HG02943 (cell line): Measurements from ENCODE around the gene ONECUT1.
A peak's percentile ranks its signal among the peaks of the same experiment; 100 is the strongest.

Experiments
- ATAC-seq: cut with Tn5 transposase; IDR thresholded peaks from one replicate; pipeline ENCODE4 v1.9.1; 2021; ENCODE audit warnings: mild to moderate bottlenecking, low read depth, moderate library complexity; ENCODE audit not compliant: unreplicated experiment

The ONECUT1 gene

DNA sequence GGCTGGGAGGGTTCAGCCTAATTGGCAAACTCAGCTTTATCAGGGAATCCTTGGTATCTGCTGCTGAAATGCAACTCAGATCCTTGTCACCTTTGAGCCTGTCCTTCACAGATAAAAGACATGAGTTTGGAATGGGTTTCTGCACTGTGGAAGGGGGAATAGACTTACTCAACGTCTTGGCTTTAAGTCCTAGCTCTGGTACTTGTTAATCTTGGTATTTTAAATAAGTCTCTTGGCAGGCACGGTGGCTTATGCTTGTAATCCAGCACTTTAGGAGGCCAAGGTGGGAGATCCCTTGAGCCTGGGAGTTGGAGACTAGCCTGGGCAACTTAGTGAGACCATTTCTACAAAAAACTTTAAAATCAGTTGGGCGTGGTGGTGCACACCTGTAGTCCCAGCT lies 55.8 kb downstream of the ONECUT1 start:
- no peak for ATAC-seq

DNA sequence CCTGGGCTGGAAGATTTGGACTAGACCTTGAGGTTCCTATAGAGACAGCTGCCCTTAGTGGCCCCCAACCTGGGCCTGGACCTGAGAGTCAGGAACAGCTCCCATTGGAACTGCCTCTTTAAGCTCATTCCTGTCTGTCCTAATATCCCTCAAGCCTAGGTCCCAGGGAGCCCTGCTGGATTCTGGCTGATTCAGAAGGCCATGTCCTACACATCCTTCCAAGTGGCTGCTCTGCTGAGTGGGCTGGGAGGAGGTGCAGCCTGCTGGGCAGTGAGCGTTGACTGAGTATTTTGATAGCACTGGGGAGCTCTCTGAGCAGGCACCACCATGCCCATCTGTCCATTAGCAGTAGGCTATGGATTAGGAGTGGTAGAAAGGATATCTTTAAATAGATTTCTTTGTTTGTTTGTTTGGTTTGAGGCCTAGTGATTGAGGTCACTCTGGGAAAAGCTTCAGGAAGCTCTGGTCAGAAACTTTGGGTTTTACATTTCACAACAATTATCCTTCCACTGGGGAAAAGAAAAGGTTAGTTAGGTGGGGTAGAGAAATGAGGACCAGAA lies 56.4 kb downstream of the ONECUT1 start:
- ATAC-seq: no peak

DNA sequence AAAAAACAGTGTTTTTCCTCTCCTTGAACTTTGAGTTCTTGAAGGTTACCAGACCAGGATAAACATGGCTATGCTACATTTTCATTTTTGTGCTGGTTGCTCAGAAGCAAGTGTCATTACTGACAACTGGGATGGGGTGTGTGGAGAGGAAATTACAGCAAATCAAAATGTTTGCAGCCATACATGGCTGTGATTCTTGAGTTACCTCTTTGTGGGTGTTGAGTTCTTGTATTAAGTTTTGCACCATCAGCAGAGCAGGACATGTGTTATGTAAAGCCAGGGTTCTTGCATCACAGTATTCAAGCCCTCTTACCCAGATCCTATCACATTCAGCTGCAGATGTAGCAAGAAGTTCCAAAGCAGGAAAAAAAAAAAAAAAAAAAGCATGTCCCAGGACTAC lies 57.0 kb downstream of the ONECUT1 start:
- ATAC-seq: no peak

DNA sequence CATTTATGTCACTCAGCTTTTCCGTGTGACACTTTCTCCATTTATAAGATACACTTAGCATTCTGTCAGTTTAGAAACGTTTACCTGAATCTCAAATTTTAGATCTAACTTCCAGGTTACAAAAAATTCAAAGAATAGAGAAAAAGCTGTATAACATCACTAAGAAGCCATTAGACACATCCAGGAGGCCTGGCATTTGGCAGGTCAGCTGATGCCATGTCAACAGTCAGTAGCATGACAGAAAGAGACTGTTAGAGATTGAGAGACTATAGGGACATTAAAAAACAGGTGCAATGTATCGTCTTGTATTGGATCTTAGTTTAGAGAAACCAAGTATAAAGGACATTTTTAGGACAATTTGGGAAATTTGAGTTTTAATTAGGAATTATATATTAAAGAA lies 57.6 kb downstream of the ONECUT1 start:
- ATAC-seq: no peak

DNA sequence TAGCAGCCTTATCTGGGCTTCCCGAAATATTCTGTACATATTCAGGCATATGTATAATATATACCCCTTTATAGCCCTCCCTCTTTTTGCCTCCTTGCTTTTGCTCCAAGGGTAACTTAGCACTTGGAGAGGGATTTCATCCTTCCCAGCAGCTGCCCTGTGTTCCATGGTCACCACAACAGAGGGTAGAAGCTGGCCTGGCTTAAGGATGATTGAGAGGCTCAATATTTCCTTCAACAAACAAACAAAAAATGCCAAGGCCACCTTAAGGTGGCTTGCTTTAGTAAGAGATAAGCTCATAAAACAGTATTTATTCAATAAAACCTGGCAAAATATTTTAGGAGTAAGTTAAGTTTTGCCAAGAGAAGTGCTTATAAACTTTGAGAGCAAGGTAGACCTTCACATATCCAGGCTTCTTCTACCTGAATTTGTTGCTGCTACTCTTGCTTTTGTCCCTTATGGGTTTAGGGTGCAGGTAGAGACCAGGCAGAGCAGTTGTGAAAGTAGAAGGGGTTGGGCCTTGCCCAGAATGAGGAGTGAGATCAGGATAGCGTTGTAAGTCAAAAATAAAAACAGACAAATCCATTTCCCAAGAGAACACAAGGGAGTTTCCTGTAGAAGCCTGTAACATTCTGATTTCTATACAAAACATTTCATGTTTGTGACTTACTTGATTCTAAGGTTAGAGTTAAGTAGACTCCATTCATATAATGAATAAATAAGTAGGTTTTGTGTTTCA lies 58.2 kb downstream of the ONECUT1 start:
- ATAC-seq: no peak

DNA sequence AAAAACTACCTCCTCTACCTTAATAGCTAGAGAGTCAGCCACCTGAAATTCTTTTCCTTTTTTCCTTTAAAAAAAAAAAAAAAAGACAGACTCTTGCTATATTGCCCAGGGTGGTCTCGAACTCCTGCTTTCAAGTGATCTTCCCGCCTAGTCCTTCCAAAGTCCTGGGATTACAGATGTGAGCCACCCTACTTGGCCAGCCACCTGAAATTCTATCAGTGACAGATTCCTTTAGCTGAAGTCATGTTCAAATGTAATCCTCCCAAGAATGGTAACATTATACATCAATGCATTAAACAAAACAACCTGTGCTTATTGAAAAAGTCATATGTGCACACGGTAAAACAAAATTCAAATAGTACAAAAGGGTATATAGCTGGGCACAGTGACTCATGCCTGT lies 59.1 kb downstream of the ONECUT1 start:
- ATAC-seq: no peak

DNA sequence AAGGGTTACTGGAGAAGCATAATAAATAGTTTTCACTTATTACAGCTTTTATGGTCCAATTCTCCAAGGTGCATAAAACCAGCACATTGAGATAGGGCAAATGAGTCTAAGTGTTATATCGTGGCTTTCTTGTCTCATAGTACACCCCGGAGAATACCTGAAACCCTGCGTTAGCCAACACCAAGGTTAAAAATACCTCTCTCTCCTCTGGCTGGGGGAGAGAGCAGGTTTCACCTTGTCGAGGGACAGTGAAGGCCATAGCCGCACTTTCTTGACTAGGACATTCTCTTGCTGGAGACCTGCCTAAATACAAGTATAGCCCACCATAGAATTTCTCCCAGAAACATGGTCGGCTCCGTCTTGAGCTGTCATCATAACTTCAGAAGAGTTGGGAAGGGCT lies 59.5 kb downstream of the ONECUT1 start:
- no peak for ATAC-seq

DNA sequence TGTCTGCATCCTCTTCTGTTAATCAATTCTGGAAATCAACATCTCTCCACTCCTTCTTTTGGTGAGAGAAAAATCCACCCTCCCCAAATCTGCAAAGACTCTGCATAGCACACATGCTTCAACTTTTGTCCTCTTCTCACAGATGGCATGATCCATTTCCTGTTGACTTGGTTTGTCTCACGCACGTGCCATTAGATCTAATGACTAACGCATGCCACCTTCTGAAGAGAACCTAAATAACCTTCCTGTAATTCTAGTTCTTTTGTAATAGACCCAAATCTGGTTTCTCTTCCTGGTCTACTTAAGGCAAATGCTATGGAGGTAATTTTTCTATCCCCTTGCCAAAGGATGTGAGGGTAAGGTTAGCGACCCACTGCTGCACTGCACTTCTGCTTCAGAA lies 60.0 kb downstream of the ONECUT1 start:
- peak; percentile 58 for ATAC-seq

DNA sequence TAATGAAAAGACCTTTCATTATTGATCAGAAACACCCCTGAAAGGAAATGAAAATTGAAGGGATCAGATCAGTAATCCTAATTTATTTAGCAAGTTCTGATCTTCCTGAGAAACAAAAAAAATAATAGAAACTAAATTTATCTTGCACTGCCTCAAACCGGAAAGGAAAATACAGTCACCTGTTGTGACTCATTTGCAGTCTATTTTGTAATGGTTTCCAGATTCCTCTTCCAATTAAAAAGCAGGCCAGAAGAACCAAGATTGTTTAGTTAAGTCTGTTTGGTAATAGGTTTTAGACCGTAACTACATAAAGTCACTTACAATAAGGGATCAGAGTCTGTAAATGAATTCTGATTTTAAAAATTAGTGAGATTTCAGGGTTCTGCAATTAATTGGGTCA lies 61.2 kb downstream of the ONECUT1 start:
- no peak for ATAC-seq

DNA sequence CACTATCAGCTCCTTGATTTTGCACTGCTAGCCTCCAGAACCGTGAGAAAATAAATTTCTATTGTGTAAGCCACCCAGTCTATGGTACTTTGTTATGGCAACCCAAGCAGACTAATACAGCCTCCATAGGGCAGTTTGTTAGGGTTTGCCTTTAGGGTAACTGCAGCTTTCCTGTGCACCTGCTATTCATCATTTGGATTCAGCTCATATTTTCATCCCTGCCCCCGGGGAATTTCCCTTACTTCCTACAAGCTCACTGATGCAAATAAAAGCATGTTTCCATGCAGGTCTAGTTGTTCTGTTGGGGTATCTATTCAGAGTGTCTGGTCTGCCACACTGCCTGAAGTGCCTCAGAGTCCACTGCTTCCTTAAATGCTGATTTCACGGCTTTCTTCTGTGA lies 62.3 kb downstream of the ONECUT1 start:
- ATAC-seq: no peak

DNA sequence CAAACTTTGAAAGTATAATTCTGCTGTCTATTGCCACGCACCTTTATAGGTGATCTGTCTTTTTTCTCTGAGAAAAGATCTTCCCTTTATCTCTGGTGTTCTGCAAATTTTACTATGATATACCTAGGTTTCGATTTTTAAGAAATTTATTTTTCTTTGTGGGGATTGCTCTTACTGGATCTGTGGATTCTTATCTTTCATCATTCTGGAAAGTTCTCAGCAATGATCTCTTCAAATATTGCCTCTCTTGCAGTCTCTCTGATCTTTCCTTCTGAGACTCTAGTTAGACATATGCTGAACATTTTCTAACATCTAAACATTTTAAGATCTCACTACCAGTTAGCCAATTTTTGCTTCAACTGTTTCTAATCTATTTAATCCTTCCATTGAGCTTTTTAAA lies 63.9 kb downstream of the ONECUT1 start:
- ATAC-seq: no peak

DNA sequence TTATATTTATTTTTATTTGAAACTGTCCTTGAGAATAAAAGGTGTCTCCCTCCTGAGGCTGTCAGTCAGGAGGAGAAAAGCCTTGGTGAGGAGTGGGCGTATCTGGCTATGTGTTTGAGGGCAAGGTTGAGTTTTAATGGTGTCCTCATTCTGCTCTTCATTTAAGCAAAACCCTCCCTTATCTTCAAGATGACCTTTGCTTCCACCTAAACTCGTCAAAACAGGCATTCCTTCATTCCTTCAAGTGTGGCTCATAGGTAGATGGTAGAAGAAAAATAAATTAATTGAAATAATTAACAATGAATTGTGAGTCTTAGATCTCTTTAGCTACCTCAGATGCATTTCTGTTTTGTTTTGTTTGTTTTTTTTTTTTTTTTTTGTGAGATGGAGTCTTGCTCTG lies 71.6 kb downstream of the ONECUT1 start:
- ATAC-seq: no peak

DNA sequence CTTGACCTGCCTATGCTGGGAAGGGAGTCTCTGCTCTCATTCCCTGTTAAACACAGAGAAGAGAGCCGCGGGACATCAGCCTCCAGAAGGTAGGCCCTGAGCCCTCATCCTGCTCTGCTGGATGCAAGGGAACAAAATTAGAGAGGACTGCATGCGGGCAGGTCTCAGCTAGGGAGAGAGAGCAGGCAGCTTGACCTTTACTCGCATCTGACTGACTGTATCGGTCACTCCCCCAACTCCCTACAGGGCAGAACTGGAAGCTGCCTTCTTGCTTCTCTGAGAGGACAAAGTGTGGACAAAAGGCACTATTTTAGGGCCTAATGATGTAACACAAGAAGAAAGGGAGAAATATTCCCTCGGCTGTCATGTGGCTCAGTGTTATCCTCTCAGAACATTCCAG lies 72.2 kb downstream of the ONECUT1 start:
- no peak for ATAC-seq

DNA sequence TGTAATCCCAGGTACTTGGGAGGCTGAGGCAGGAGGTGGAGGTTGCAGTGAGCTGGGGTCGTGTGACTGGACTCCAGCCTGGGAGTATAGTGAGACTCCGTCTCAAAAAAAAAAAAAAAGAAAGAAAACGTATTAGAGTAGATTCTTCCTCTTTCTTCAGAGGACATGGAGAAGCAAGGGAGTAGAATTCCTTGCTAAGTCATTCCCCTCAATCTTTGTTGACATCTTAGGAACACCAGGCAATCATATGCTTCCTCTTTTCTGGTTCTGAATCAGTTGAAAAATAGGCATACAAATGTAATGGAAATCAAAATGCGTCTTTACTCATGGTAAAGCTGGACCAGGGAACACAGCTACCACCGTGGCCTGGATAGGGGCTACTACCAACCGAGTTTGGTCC lies 72.7 kb downstream of the ONECUT1 start:
- ATAC-seq: no peak

DNA sequence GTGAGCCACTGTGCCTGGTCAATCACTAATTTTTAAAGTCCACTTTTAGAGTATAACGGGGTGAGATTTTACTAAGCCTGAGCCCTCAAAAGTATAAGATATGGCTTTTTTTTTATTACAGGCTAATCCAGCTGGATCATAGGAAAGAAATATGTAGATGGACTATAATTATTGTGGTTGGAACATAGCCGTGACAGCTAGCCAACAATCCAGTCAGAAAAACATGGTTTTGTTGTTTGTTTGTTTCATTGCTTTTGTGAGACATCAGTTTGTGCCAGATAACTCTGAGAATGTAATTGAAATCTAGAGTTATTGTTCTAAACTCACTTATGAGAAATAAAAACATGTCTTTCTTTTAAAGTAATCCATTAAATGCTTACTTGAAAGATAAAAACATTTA lies 73.6 kb downstream of the ONECUT1 start:
- ATAC-seq: no peak

DNA sequence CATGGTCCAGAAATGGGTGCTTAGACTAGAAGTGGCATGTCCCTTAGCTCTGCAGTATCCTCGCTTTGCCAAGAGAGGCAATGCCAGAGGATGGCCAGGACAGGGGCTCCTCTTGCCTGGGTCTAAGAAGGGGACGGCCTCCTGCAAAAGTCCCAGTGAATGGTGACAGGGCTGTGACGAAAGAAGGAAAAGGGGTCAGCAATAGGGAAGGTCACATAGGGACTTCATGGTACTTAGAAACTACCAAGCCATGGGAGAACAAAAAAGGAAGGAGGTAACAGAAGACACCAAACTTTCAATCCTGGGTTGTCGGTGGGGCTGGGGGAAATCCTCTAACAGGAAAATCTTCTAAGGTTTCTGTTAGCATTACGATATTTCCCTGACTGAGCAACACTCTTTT lies 74.7 kb downstream of the ONECUT1 start:
- no peak for ATAC-seq

DNA sequence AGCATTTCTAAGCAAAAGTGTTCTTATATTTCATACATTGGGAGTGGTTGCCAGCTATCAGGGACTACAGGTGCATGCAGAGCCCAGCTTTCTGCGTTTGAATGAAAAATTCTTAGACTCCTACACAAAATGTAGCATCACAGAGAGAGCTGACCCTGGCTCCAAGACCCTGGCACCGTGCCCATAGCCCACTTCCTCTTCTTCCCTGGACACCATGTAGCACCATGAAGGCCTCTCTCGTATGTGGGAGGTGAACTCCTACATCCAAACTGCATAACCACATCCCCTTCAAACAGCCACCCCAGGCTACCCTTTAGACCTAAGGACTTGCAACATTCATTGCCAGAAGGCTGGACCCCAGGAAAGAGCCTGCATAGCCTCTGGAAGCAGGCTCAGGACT lies 75.2 kb downstream of the ONECUT1 start:
- ATAC-seq: no peak

DNA sequence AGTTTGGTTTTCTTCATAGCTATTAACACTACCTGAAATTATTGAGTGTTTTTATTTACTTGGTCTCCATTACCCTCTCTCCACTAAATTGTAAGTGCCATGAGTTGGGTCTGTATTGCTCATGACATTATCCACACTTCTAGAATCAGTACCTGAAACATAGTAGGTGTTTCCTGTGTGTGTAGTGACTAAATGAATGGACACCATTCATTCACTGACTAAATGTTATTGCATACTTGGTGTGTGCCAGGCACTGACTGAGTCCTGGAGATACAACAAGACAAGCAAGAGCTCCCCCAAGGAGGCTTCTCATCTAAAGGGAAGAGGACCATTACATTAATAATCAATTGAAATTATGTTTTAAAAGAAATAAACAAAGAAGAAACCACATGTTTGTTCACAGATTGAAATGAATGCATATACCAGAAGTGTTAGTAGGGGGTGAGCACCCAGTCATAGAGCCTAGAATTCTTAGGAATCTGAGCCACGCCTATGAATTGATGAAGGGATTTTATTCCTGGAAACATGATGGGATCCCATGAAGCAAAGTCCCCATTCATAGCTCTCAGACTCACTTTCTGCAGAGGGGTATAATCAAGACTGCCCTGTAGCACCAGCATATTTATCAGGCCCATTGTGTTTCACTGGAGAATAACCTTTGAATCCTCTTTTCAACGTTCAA lies 79.3 kb downstream of the ONECUT1 start:
- no peak for ATAC-seq

DNA sequence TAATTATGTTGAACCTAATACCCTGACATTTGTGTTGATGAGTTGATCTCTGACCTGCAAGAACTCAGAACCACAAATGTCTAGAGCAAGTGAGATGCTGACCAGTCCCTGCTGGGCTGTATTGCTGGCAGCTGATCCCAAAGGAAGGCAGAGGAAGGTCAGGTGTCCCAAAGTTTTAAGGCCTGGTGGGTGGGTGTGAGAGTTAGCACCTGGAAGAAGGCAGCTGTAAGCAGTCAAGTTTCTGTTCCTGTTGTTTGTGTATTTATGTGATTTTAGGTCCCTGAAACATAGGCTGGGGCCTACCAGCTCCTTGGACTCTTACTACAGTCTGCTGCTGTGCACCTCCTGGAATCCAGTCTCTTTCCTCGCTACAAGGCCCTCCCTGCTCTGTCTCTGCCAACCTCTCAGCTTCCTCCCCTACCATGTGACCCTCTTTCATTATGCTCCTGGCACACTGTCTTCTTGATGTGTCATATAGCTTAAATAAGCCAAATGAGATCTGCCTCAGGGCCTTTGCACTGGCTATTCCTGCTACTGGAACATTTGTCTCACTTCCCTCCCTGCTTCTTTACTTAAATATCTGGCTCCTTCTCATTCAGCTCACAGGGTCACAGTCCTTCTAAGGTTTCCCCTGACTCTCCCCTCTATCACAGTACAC lies 80.0 kb downstream of the ONECUT1 start:
- ATAC-seq: peak; percentile 27

DNA sequence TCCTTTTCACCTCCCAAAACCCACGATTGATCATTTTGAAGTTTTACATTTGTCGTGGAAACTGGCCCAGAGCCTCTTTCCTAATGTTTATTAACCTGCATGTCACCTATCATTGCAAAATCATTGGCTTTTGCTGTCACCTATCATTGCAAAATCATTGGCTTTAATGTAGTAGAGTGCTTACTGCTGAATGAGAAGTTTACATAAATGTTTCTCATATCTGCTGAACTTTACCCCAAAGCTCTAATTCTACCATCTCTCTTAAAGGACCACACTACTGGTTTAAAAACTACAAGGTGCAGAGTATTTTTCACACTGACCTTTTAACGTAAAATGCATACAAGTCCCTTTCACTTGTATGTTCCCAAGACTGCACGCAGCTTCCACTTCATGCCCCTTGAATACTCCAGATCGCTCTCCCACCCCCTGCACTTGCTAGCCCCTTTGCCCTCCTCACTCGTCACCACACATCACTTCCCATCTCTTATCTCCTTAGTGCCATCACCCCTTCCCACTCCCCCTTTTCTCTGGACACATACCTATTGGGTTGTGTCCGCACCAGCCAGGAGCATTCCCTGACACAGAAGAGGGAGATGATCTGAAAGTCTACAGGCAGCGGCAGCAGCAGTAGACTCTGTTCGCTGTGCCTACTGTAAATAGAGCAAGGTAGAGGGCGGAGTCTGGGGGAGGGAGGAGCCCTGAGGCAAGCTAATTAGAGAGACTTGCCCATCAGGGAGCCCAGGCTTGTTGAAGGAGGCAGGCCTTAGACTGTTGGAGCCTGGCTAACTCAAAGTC lies 80.8 kb downstream of the ONECUT1 start:
- ATAC-seq: peak; percentile 96
